ENCODE data around the gene GRM7.

The GRM7 gene

GRCh38 chr3:7744850-7745249, 883.9 kb downstream of the GRM7 start:
- no peak for DNase-seq

DNA sequence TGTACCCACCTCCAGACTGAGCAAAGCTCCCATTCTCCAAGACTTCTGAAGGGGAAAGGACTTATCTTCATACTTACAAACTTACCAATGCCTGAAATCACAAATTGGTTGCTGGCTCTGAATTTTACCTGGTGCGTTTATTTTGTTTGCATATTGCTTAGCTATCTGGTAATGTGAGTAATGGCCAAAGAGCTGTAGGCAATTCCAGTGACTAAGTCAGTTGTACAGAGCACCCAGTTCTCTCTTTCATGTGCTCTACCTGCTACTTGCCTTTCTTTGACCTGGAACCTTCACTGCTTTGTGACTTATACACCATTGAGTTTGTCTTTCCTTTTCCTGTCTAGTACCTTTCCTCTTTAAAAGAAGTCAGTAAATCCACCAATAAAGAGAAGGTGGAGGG, 884.8 kb downstream of the GRM7 start:
- DNase-seq: no peak

DNA sequence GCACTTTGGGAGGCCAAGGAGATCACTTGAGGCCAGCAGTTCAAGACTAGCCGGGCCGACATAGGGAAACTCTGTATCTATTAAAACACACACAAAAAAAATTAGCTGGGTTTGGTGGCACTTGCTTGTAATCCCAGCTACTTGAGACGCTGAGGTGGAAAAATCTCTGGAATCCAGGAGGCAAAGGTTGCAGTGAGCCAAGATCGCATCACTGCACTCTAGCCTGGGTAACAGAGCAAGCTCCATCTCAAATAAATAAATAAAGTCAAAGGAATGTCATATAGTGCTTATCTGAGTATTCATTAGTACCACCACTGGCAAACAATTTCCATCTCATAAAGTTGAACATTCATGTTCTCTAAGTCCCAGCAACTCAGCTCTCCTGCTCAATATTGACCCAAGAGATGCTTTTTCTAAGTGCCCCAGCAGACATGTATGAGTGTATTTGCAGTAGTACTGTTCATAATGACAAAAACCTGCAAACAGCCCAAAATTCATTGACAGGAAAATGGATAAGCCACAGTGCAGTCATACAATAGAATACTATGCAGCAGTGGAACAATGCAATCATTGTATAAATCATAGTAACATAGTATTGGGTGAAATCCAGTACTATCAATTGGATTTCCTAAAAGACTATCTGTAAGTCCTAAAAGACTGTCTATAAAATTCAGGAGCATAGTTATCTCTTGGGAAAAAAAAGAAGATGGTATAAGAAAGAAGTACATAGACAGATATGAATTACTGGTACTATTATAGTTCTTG, 889.2 kb downstream of the GRM7 start:
- DNase-seq: no peak

DNA sequence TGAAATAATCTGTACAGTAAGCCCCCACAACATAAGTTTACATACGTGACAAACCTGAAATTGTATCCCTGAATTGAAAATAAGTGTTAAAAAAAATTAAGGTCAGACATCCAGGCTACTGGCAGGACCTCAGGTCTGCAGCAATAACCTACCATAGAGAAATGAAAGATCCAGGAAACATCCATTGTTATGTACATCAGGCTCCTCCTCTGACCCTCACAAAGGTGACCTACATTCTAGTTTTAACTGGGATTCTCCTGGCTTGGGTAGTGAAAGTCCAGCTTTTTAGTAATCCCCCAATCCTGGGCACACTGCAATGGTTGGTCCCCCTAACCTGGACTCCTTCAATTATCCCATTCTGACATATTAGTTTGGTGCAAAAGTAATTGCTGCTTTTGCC, 891.1 kb downstream of the GRM7 start:
- no peak for DNase-seq

GRCh38 chr3:7754653-7755441, 893.9 kb downstream of the GRM7 start:
- no peak for DNase-seq

- no peak for DNase-seq
Measured at GRCh38 chr3:7759630-7760029, 898.7 kb downstream of the GRM7 start.

DNA sequence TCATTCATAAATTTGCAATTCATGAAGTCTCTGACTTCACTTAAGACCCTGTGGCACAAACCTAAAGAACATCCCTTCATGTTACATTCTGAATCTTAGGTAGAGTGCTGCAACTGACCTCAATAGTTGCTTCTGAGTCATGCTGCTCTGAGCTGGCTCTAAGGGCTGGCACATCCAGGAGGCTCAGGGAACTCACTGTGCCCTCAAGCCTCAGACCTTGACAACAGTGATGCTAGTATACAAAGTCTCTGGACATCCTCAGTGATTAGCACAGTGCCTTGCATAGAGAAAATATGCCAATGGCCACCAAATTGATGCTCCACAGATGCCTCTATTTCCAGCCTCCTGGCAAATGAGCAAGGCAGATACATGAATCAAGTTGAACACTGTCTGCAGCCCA, 899.8 kb downstream of the GRM7 start:
- no peak for DNase-seq

DNA sequence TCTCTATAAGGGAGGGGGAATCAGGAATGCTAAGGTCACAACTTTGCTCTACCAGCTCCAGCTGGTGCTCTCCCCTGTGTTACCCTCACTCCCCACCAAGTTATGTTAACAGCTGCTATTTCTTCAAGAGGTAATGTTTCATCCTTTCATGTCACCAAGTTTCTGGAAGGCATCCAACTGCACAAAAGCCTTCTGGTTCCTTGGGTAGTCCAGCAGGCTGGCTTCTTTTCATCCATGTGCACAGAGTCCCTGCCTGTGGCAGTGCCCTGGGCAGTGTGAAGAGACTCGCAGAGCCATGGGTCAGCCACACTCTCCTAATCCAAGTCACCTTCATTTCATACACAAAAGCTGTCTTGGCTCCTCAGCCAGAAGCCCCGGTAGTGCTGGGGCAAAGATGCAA, 903.2 kb downstream of the GRM7 start:
- no peak for DNase-seq

- no peak for DNase-seq
Measured at GRCh38 chr3:7766530-7766929, 905.6 kb downstream of the GRM7 start.

GRCh38 chr3:7779331-7779730, 918.4 kb downstream of the GRM7 start:
- no peak for DNase-seq

DNA sequence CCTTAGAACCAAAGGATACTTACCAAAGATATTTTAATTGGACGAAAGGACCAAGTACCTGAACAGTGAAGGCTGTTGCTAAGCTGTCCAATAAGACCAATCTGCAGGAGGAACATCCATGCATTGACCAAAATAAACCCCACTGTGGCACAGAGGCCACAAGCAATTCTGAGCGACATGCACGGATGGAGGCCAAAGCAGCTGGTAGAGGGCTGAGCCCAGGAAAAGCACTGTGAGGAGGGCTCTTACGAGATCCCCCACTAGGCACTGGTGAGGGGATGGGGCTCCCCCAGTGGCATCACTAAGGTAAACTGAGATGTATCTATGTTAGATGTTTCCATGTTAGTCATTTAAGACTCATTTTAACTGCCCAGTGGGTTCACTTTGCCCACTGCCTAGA, 920.5 kb downstream of the GRM7 start:
- DNase-seq: no peak

DNA sequence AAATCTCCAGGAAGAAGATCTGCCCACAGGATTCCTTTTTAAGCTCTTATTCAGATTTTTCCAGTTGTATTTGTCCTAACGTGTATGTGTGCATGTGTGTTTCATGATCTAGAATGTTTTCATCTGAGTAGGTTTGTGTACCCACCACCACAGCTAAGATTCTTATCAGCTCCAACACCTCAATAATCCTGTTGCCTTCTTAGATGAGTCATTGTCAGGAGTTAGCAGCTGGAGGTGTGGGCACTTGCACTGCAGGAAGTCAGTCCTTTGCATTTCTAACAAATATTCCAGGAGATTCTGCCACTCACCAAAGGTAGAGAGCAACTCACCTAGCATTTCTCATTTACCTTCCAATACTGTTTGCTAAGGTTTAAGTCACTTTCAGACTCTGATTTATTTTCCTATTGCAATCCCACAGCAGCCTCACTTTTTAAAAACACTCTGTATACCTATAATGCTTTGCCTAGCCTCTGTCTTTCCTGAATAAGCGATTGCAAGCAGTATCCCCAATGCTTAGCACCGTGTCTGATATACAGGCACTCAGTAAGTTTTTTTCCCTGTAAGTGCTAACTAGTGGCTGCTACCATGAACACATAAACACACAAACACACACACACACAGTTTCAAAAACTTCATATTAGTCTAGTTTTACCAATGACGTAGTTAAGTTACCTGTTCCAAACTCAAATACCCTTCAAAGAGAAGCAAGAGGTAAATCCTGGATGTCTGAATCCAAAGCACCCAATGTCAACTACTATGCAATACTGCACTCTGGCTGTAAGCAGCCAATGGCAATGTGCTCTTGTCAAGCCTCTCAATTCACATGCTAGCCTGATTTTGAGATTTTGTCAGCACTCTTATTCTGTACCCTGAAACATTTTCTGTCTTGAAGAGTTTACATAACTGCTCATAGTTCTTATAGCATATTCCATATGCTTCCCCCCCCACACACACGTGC, 927.2 kb downstream of the GRM7 start:
- no peak for DNase-seq

- no peak for DNase-seq
Measured at GRCh38 chr3:7788881-7789280, 928.0 kb downstream of the GRM7 start.

GRCh38 chr3:7789324-7789723, 928.4 kb downstream of the GRM7 start:
- DNase-seq: no peak

DNA sequence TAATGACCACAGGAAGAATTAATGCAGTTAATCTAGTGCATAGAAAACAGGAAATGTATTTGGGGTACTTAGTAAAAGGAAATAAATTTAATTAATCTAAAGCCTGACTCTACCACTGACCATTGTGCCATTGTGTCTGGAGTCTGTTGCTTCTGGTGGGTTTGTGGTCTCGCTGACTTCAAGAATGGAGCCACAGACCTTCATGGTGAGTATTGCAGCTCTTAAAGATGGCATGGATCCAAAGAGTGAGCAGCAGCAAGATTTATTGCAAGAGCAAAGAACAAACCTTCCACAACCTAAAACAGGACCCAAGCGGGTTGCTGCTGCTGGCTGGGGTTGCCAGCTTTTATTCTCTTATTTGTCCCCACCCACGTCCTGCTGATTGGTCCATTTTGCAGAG, 929.2 kb downstream of the GRM7 start:
- DNase-seq: no peak
